ENCODE results near the gene TBC1D22B. TPM values are rescaled to one million over a fixed set of nuclear protein-coding genes. Genes with fewer than 3 reads are reported as not detected.
A peak's percentile ranks its signal among the peaks of the same experiment; 100 is the strongest.

The TBC1D22B gene
- total and polyA plus RNA-seq, 2 of the 13 experiments (the other 11 are each of a cell fraction or from before 2014, with no cell fraction given), result 9.7 to 12.9 TPM

GRCh38 chr6:37251211-37251780 lies 6.3 kb upstream of the TBC1D22B start:
- no TSS peak for BruUV-seq (replicated peaks)
- Histone ChIP-seq H3K79me2 (ENCODE audit: insufficient read depth, low read length) (no peaks in the 10 kb centered on the region), H3K4me2 (ENCODE audit: low read depth, low read length) (no peak overlapping the region), H3K36me3 (replicated peaks in 1 of 2; ENCODE audit: control insufficient read depth in 1 of 2, insufficient read depth in 2 of 2, low read length in 2 of 2) (no peaks in the 10 kb centered on the region), H3K9me3 (ENCODE audit: low read length) (no peaks in the 10 kb centered on the region), H3K4me1 (ENCODE audit: insufficient read depth, low read length) (peaks cover 7% of the 10 kb centered on the region; the same call in 1 of the 2 replicates), H4K20me1 (ENCODE audit: insufficient read depth, low read length) (no peaks in the 10 kb centered on the region), H3K27ac (ENCODE audit: extremely low read length, insufficient read depth, low read length) (no peak overlapping the region), H3K27me3 (ENCODE audit: control insufficient read depth in 1 of 2, insufficient read depth in 2 of 2, low read length in 2 of 2) (no peaks in the 10 kb centered on the region), H3K9ac (ENCODE audit: insufficient read depth, low read depth, low read length) (no peak overlapping the region), H2AFZ (ENCODE audit: low read length) (no peak overlapping the region), H3K4me3 (replicated peaks in 1 of 3; ENCODE audit: insufficient read depth in 1 of 3, low read depth in 2 of 3, low read length in 3 of 3) (no peak overlapping the region)
- WGBS (ENCODE audit: low lambda C conversion rate), result 82% methylated on average over 4 of the region's 4 CpGs
- CTCF ChIA-PET (ENCODE audit: low intra/inter-chr PET ratio, low total read pairs), result no interaction called here
- ATAC-seq, result no peak
- POLR2A ChIA-PET, result no interaction called here
- TF ChIP-seq ZNF12 (CRISPR knock-in tag; IDR thresholded peaks at IDR 0.05), result peak; percentile 53; the same call in 1 of the 2 replicates
- TF ChIP-seq HNRNPL (IDR thresholded peaks at IDR 0.05; ENCODE audit: low read depth, low read length), result no peak
- TF ChIP-seq ZNF275 (CRISPR knock-in tag; IDR thresholded peaks at IDR 0.05; ENCODE audit: borderline replicate concordance), result no peak
- TF ChIP-seq ZNF260 (CRISPR knock-in tag; IDR thresholded peaks at IDR 0.05; ENCODE audit: borderline replicate concordance, low read depth), result no peak
- TF ChIP-seq MAF1 (CRISPR knock-in tag; IDR thresholded peaks at IDR 0.05; ENCODE audit: borderline replicate concordance), result no peak
- no peak for TF ChIP-seq XRCC5 (optimal IDR thresholded peaks at IDR 0.05; ENCODE audit: low read length)
- no peak for FAIRE-seq
- intact Hi-C loops (cut with micrococcal nuclease; ENCODE audit: unreplicated experiment), result no loop called here
- DNase-seq (ENCODE audit: low spot score), result no peak
- in situ Hi-C loops (cut with HindIII; ENCODE audit: extremely low pct_ligation_motif_present, low pct_unique_long_range_greater_than_20kb), result no loop called here

- DNase-seq (ENCODE audit: low spot score) (no peak), FAIRE-seq (no peak), ATAC-seq (no peak)
- H3K27ac ChIP-seq (ENCODE audit: extremely low read length, insufficient read depth, low read length), result no peak overlapping the region
- peaks cover 18% of the 10 kb centered on the region for H3K4me1 ChIP-seq (ENCODE audit: insufficient read depth, low read length)
- no peak overlapping the region for H3K9ac ChIP-seq (ENCODE audit: insufficient read depth, low read depth, low read length)
- H3K79me2 ChIP-seq (ENCODE audit: insufficient read depth, low read length), result peaks cover 7% of the 10 kb centered on the region
- ChIA-PET CTCF (ENCODE audit: low intra/inter-chr PET ratio, low total read pairs) (no interaction called here), POLR2A (no interaction called here)
- no peak overlapping the region for H3K4me2 ChIP-seq (ENCODE audit: low read depth, low read length)
- H2AFZ ChIP-seq (ENCODE audit: low read length), result no peak overlapping the region
- no TSS peak for BruUV-seq (replicated peaks)
- intact Hi-C loops (cut with micrococcal nuclease; ENCODE audit: unreplicated experiment), result no loop called here
- no peaks in the 10 kb centered on the region for H3K36me3 ChIP-seq (replicated peaks in 1 of 2; ENCODE audit: control insufficient read depth in 1 of 2, insufficient read depth in 2 of 2, low read length in 2 of 2)
- no peaks in the 10 kb centered on the region for H4K20me1 ChIP-seq (ENCODE audit: insufficient read depth, low read length)
- H3K4me3 ChIP-seq (replicated peaks in 1 of 3; ENCODE audit: insufficient read depth in 1 of 3, low read depth in 2 of 3, low read length in 3 of 3), result no peak overlapping the region
- in situ Hi-C loops (cut with HindIII; ENCODE audit: extremely low pct_ligation_motif_present, low pct_unique_long_range_greater_than_20kb), result no loop called here
- H3K27me3 ChIP-seq (ENCODE audit: control insufficient read depth in 1 of 2, insufficient read depth in 2 of 2, low read length in 2 of 2), result no peaks in the 10 kb centered on the region; a peak in 1 of 5 replicates
- no peaks in the 10 kb centered on the region for H3K9me3 ChIP-seq (ENCODE audit: low read length)
- no peak for TF ChIP-seq HMG20B (CRISPR knock-in tag; conservative IDR thresholded peaks at IDR 0.05)
- no peak for TF ChIP-seq ZNF503 (CRISPR knock-in tag; IDR thresholded peaks at IDR 0.05)
Observed at GRCh38 chr6:37253486-37254007, 4.0 kb upstream of the TBC1D22B start.

Data from HepG2 (cell line).